Smooth muscle cell (in vitro differentiated cells): Measurements from ENCODE around the gene RDH16. TPM values are rescaled to one million over a fixed set of nuclear protein-coding genes. Genes with fewer than 3 reads are reported as not detected.

Experiments used
- DNase-seq: peaks from one replicate; lab custom pipeline; 2025; ENCODE audit not compliant: unreplicated experiment; lab: John Stamatoyannopoulos, UW
- H2AFZ ChIP-seq: fragments of 200-600 bp; sonication (generic); 2 replicates; pipeline ENCODE4 v1.6.0; 2016; ENCODE audit warnings: antibody characterized with exemption, low read depth, mild to moderate bottlenecking
- H3F3A ChIP-seq: fragments of 200-600 bp; sonication (generic); 2 replicates; pipeline ENCODE4 v1.6.0; 2017; ENCODE audit warnings: antibody characterized with exemption, low read depth
- H3K27ac ChIP-seq: fragments of 200-600 bp; sonication (generic); 2 replicates; pipeline ENCODE4 v1.5.1; 2016; ENCODE audit warnings: low read depth, mild to moderate bottlenecking
- H3K27me3 ChIP-seq: fragments of 200-600 bp; sonication (generic); 2 replicates; pipeline ENCODE4 v1.6.1; 2016; ENCODE audit warnings: low read depth, mild to moderate bottlenecking
- H3K36me3 ChIP-seq: fragments of 200-600 bp; sonication (generic); 2 replicates; pipeline ENCODE4 v1.5.1; 2016; ENCODE audit warnings: low read depth
- H3K4me1 ChIP-seq: fragments of 200-600 bp; sonication (generic); 2 replicates; pipeline ENCODE4 v1.5.1; 2016; ENCODE audit warnings: low read depth
- H3K4me2 ChIP-seq: fragments of 200-600 bp; sonication (generic); 2 replicates; pipeline ENCODE4 v1.6.0; 2016; ENCODE audit warnings: mild to moderate bottlenecking
- H3K4me3 ChIP-seq: fragments of 200-600 bp; sonication (generic); 2 replicates; pipeline ENCODE4 v1.5.1; 2016; ENCODE audit warnings: mild to moderate bottlenecking
- H3K79me2 ChIP-seq: fragments of 200-600 bp; sonication (generic); 2 replicates; pipeline ENCODE4 v1.6.0; 2016; ENCODE audit warnings: low read depth, mild to moderate bottlenecking
- H3K9ac ChIP-seq: fragments of 200-600 bp; sonication (generic); 2 replicates; pipeline ENCODE4 v1.6.0; 2016; ENCODE audit warnings: low read depth
- H3K9me3 ChIP-seq: fragments of 200-600 bp; sonication (generic); replicated peaks from 2 replicates; pipeline ENCODE4 v1.5.1; 2016; ENCODE audit warnings: low read depth
- H4K20me1 ChIP-seq: fragments of 200-600 bp; sonication (generic); 2 replicates; pipeline ENCODE4 v1.6.0; 2016; ENCODE audit warnings: low read depth
- WGBS: methylation state at CpG from one replicate; pipeline ENCODE4 v1.1.7; 2016; ENCODE audit warnings: low lambda C conversion rate; 5-methylcytosine and 5-hydroxymethylcytosine counted together
- polyA plus RNA-seq: library from polyadenylated mRNA; unstranded; fragments of >200 nt; fragmentation: Nextera tagmentation; extraction: Ambion mirVana; gene quantifications from 2 replicates; pipeline ENCODE4 v1.2.1, GENCODE V29; 2016
- total RNA-seq: library from RNA; depleted of rRNA; stranded (reverse); fragments of >200 nt; gene quantifications from 2 replicates; pipeline ENCODE4 v1.2.3, GENCODE V29; 2014
- TF ChIP-seq, protein P1 (sequence below): fragments of 200-600 bp; sonication (generic); IDR thresholded peaks from 2 replicates; pipeline ENCODE4 v1.5.1; 2017; ENCODE audit warnings: borderline replicate concordance, mild to moderate bottlenecking, antibody characterized with exemption; ENCODE audit not compliant: insufficient read depth, poor library complexity, severe bottlenecking

The RDH16 gene
- total and polyA plus RNA-seq, 2 experiments from 2014 or later = 0.55 to 2.0 TPM

DNA sequence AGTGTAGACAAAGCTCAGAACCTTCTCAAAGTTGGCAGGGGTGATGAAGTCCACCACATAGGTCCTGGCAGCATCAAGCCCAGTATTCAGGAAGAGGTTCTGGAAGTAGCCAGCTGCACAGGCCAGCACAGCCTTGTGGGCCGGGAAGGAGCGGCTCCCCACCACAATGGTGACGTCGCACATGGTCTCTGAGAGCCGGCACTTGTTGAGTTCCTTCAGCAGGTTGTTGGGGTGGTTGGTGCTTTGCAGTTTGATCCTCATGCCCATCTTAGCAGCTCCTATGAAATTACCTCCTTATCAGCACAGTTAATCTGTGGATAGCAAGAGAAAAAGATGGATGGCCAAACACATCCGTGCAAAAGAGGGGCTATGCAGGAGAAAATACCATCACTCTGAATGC, 47.2 kb upstream of the RDH16 start:
- no peak overlapping the region for H3K9ac ChIP-seq
- H3K4me3 ChIP-seq = peak overlapping the region; percentile 88
- H3K27me3 ChIP-seq = no peaks in the 10 kb centered on the region
- no peak overlapping the region for H3K27ac ChIP-seq
- H3K79me2 ChIP-seq = peaks cover 47% of the 10 kb centered on the region
- no peak for DNase-seq
- peaks cover 7% of the 10 kb centered on the region for H3K4me1 ChIP-seq
- H3K9me3 ChIP-seq = no peaks in the 10 kb centered on the region
- no peaks in the 10 kb centered on the region for H3K36me3 ChIP-seq
- no peak overlapping the region for H3K4me2 ChIP-seq
- no peak overlapping the region for H2AFZ ChIP-seq
- WGBS = 96% methylated on average over 6 of the region's 6 CpGs
- peaks cover 7% of the 10 kb centered on the region for H3F3A ChIP-seq
- TF ChIP-seq, protein P1, sequence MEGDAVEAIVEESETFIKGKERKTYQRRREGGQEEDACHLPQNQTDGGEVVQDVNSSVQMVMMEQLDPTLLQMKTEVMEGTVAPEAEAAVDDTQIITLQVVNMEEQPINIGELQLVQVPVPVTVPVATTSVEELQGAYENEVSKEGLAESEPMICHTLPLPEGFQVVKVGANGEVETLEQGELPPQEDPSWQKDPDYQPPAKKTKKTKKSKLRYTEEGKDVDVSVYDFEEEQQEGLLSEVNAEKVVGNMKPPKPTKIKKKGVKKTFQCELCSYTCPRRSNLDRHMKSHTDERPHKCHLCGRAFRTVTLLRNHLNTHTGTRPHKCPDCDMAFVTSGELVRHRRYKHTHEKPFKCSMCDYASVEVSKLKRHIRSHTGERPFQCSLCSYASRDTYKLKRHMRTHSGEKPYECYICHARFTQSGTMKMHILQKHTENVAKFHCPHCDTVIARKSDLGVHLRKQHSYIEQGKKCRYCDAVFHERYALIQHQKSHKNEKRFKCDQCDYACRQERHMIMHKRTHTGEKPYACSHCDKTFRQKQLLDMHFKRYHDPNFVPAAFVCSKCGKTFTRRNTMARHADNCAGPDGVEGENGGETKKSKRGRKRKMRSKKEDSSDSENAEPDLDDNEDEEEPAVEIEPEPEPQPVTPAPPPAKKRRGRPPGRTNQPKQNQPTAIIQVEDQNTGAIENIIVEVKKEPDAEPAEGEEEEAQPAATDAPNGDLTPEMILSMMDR = no peak
- H4K20me1 ChIP-seq = peaks cover 31% of the 10 kb centered on the region

- Histone ChIP-seq H3K36me3 (no peaks in the 10 kb centered on the region), H2AFZ (no peak overlapping the region), H3K27ac (no peak overlapping the region), H3F3A (peaks cover 7% of the 10 kb centered on the region), H3K4me1 (peaks cover 7% of the 10 kb centered on the region), H3K27me3 (no peaks in the 10 kb centered on the region), H3K4me3 (no peak overlapping the region), H3K9me3 (no peaks in the 10 kb centered on the region), H3K79me2 (peaks cover 49% of the 10 kb centered on the region), H3K4me2 (no peak overlapping the region), H3K9ac (no peak overlapping the region), H4K20me1 (peaks cover 44% of the 10 kb centered on the region)
- no peak for DNase-seq
- TF ChIP-seq, protein P1 = no peak
- WGBS = 98% methylated on average over 13 of the region's 13 CpGs
Measured at GRCh38 chr12:57003395-57003794, 46.0 kb upstream of the RDH16 start.

DNA sequence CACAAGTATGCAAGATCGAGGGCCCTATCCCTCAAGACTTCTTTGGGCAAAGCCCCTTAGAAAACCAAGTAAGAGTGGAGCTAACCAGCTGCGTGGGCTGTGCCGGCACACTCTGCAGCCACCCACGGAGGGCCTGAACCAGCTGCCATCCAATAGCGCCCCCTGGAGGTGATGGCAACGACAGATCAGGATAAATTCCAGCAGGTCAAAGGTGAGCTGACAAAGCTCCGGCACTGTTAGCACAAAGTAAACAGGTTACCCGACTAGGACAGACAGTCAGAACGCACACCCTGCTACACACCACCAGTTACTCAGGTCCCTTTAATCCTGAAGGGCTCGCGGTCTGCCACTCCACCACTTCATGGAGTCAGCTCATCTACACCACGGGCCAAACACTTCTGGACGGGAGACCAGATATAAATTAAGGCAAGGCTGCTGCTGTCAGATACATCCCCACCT, 44.1 kb upstream of the RDH16 start:
- peaks cover 7% of the 10 kb centered on the region for H3K4me1 ChIP-seq
- no peak overlapping the region for H3K4me2 ChIP-seq
- H3K79me2 ChIP-seq = peaks cover 49% of the 10 kb centered on the region
- no peak overlapping the region for H3K9ac ChIP-seq
- H3K27me3 ChIP-seq = no peaks in the 10 kb centered on the region
- no peak overlapping the region for H3K27ac ChIP-seq
- no peak overlapping the region for H3K4me3 ChIP-seq
- no peaks in the 10 kb centered on the region for H3F3A ChIP-seq
- H2AFZ ChIP-seq = no peak overlapping the region
- WGBS = 49% methylated on average over 13 of the region's 13 CpGs
- TF ChIP-seq, protein P1 = peak; percentile 83
- peak; percentile 11 for DNase-seq
- no peaks in the 10 kb centered on the region for H3K36me3 ChIP-seq
- no peaks in the 10 kb centered on the region for H3K9me3 ChIP-seq
- H4K20me1 ChIP-seq = peaks cover 59% of the 10 kb centered on the region

- Histone ChIP-seq H3F3A (no peaks in the 10 kb centered on the region), H3K4me1 (peaks cover 5% of the 10 kb centered on the region), H3K79me2 (peaks cover 42% of the 10 kb centered on the region), H3K27ac (no peak overlapping the region), H3K9ac (no peak overlapping the region), H3K4me3 (no peak overlapping the region), H3K36me3 (no peaks in the 10 kb centered on the region), H3K9me3 (no peaks in the 10 kb centered on the region), H3K27me3 (no peaks in the 10 kb centered on the region), H2AFZ (no peak overlapping the region), H3K4me2 (no peak overlapping the region), H4K20me1 (peaks cover 59% of the 10 kb centered on the region)
- WGBS = 61% methylated on average over 1 of the region's 1 CpG
- TF ChIP-seq, protein P1 = no peak
- no peak for DNase-seq
Measured at GRCh38 chr12:57000393-57000792, 43.0 kb upstream of the RDH16 start.
